Measurements from ENCODE around the gene NMNAT1. TPM values are rescaled to one million over a fixed set of nuclear protein-coding genes. Genes with fewer than 3 reads are reported as not detected.

Gene NMNAT1
- total RNA-seq, 6 experiments from 2014 or later = 5.3 to 8.8 (median 7.6) TPM

Small RNAs within 50 kb of the gene (microRNA-seq; reads per million reads assigned to microRNA genes)
- 0 to 2.3 reads per million in 2 donors for gene MIR5697

Small RNAs within 50 kb of the gene (small RNA-seq; reads per million reads assigned to genes)
- 0 reads per million in 2 experiments for gene MIR5697

Other genes starting within 250 kb of the NMNAT1 start
- 1 to 10 TPM; 4.4 to 9.9 (median 8.3) TPM for gene CLSTN1, start 119.5 kb upstream of the NMNAT1 start, total RNA-seq
- gene CTNNBIP1, start 33.2 kb upstream of the NMNAT1 start, total RNA-seq = 10 to 100 TPM in 3 of 6 experiments, 1 to 10 TPM in 3; 8.0 to 19.2 (median 10.0) TPM
- 10 to 100 TPM; 10.6 to 18.5 (median 15.9) TPM for gene LZIC, start 84 bp upstream of the NMNAT1 start, total RNA-seq
- 1 to 10 TPM; 1.7 to 5.1 (median 3.0) TPM for gene RBP7, start 53.8 kb downstream of the NMNAT1 start, total RNA-seq
- 10 to 100 TPM; 11.4 to 27.9 (median 22.6) TPM for gene UBE4B, start 89.5 kb downstream of the NMNAT1 start, total RNA-seq

Measured in right lobe of liver (tissue), 5 donors.